ENCODE data around the gene UGT1A5. TPM values are rescaled to one million over a fixed set of nuclear protein-coding genes. Genes with fewer than 3 reads are reported as not detected.

The UGT1A5 gene
- total RNA-seq, 2 experiments from 2014 or later = not detected

GRCh38 chr2:233684640-233685039 is 28.1 kb upstream of the UGT1A5 start:
- Mint-ChIP-seq H3K27ac (no peak overlapping the region), H3K9me3 (no peaks in the 10 kb centered on the region), H3K27me3 (ENCODE audit: low read depth) (peaks cover 3% of the 10 kb centered on the region), H3K36me3 (ENCODE audit: low read depth) (no peaks in the 10 kb centered on the region), H3K4me1 (ENCODE audit: low read depth) (no peaks in the 10 kb centered on the region), H3K4me3 (no peak overlapping the region)
- DNase-seq = no peak
- intact Hi-C loops (cut with micrococcal nuclease) = no loop called here
- CTCF ChIA-PET = no interaction called here

- DNase-seq = no peak
- CTCF ChIA-PET = no interaction called here
- intact Hi-C loops (cut with micrococcal nuclease) = no loop called here
- Mint-ChIP-seq H3K27ac (no peak overlapping the region), H3K36me3 (ENCODE audit: low read depth) (no peaks in the 10 kb centered on the region), H3K4me1 (ENCODE audit: low read depth) (no peaks in the 10 kb centered on the region), H3K27me3 (ENCODE audit: low read depth) (peaks cover 3% of the 10 kb centered on the region), H3K4me3 (no peak overlapping the region), H3K9me3 (no peaks in the 10 kb centered on the region)
Observed at GRCh38 chr2:233686928-233687327, 25.8 kb upstream of the UGT1A5 start.

- no peaks in the 10 kb centered on the region for H3K9me3 Mint-ChIP-seq
- intact Hi-C loops (cut with micrococcal nuclease) = no loop called here
- H3K4me3 Mint-ChIP-seq = no peak overlapping the region
Observed at GRCh38 chr2:233688341-233688740, 24.4 kb upstream of the UGT1A5 start.

GRCh38 chr2:233689031-233689430 is 23.7 kb upstream of the UGT1A5 start:
- Mint-ChIP-seq H3K9me3 (no peaks in the 10 kb centered on the region), H3K4me3 (no peak overlapping the region), H3K27ac (no peak overlapping the region), H3K36me3 (ENCODE audit: low read depth) (no peaks in the 10 kb centered on the region), H3K4me1 (ENCODE audit: low read depth) (no peaks in the 10 kb centered on the region), H3K27me3 (ENCODE audit: low read depth) (peaks cover 3% of the 10 kb centered on the region)
- CTCF ChIA-PET = no interaction called here
- intact Hi-C loops (cut with micrococcal nuclease) = no loop called here
- DNase-seq = no peak

More at GRCh38 chr2:233688341-233688740, 24.4 kb upstream of the UGT1A5 start:
- no peak for DNase-seq
- Mint-ChIP-seq H3K36me3 (ENCODE audit: low read depth) (no peaks in the 10 kb centered on the region), H3K27ac (no peak overlapping the region), H3K4me1 (ENCODE audit: low read depth) (no peaks in the 10 kb centered on the region), H3K27me3 (ENCODE audit: low read depth) (peaks cover 3% of the 10 kb centered on the region)
- CTCF ChIA-PET = no interaction called here

GRCh38 chr2:233689501-233689900 is 23.2 kb upstream of the UGT1A5 start:
- intact Hi-C loops (cut with micrococcal nuclease) = no loop called here
- no peak overlapping the region for H3K27ac Mint-ChIP-seq
- no peaks in the 10 kb centered on the region for H3K4me1 Mint-ChIP-seq (ENCODE audit: low read depth)
- H3K36me3 Mint-ChIP-seq (ENCODE audit: low read depth) = no peaks in the 10 kb centered on the region
- CTCF ChIA-PET = no interaction called here
- peaks cover 3% of the 10 kb centered on the region for H3K27me3 Mint-ChIP-seq (ENCODE audit: low read depth)
- DNase-seq = no peak
- H3K4me3 Mint-ChIP-seq = no peak overlapping the region
- H3K9me3 Mint-ChIP-seq = no peaks in the 10 kb centered on the region

GRCh38 chr2:233690444-233690843 is 22.3 kb upstream of the UGT1A5 start:
- no peaks in the 10 kb centered on the region for H3K9me3 Mint-ChIP-seq
- H3K4me3 Mint-ChIP-seq = no peak overlapping the region
- CTCF ChIA-PET = interaction anchor here (1.2 kb wide), 2 partner anchors 9 to 21 kb away, joined by 4 read pairs; partner anchors contain the start of gene UGT1A7
- no peaks in the 10 kb centered on the region for H3K36me3 Mint-ChIP-seq (ENCODE audit: low read depth)
- H3K4me1 Mint-ChIP-seq (ENCODE audit: low read depth) = no peaks in the 10 kb centered on the region
- peaks cover 3% of the 10 kb centered on the region for H3K27me3 Mint-ChIP-seq (ENCODE audit: low read depth)
- no peak for DNase-seq
- intact Hi-C loops (cut with micrococcal nuclease) = no loop called here
- H3K27ac Mint-ChIP-seq = no peak overlapping the region

GRCh38 chr2:233691443-233692433 is 21.0 kb upstream of the UGT1A5 start:
- CTCF ChIA-PET = interaction anchor here (1.2 kb wide), 2 partner anchors 10 to 19 kb away, joined by 4 read pairs; partner anchors contain the start of gene UGT1A7
- H3K9me3 Mint-ChIP-seq = no peaks in the 10 kb centered on the region
- no peak overlapping the region for H3K4me3 Mint-ChIP-seq
- intact Hi-C loops (cut with micrococcal nuclease) = no loop called here
- H3K27me3 Mint-ChIP-seq (ENCODE audit: low read depth) = peaks cover 3% of the 10 kb centered on the region
- no peak for DNase-seq
- no peaks in the 10 kb centered on the region for H3K36me3 Mint-ChIP-seq (ENCODE audit: low read depth)
- H3K4me1 Mint-ChIP-seq (ENCODE audit: low read depth) = no peaks in the 10 kb centered on the region
- no peak overlapping the region for H3K27ac Mint-ChIP-seq

- peaks cover 3% of the 10 kb centered on the region for H3K27me3 Mint-ChIP-seq (ENCODE audit: low read depth)
- no peaks in the 10 kb centered on the region for H3K4me1 Mint-ChIP-seq (ENCODE audit: low read depth)
- no peak for DNase-seq
- H3K9me3 Mint-ChIP-seq = no peaks in the 10 kb centered on the region
- intact Hi-C loops (cut with micrococcal nuclease) = no loop called here
- no peak within 1 kb of the TSS for H3K27ac Mint-ChIP-seq
- CTCF ChIA-PET = interaction anchor here (0.8 kb wide), 1 partner anchor 33 kb away, joined by 3 read pairs; no protein-coding TSS in a partner anchor
- H3K36me3 Mint-ChIP-seq (ENCODE audit: low read depth) = no peaks in the 10 kb centered on the region
- H3K4me3 Mint-ChIP-seq = no peak within 1 kb of the TSS
Observed at GRCh38 chr2:233692648-233693047, 20.1 kb upstream of the UGT1A5 start, which contains the start of gene UGT1A6. Gene UGT1A6, plus strand, starts transcription at chr2:233692890. Its CDS starts 115 bp downstream, at chr2:233693005.

GRCh38 chr2:233693963-233694362 is 18.7 kb upstream of the UGT1A5 start:
- no peaks in the 10 kb centered on the region for H3K36me3 Mint-ChIP-seq (ENCODE audit: low read depth)
- CTCF ChIA-PET = no interaction called here

GRCh38 chr2:233698740-233699139 is 14.0 kb upstream of the UGT1A5 start:
- Mint-ChIP-seq H3K27me3 (ENCODE audit: low read depth) (no peaks in the 10 kb centered on the region), H3K27ac (no peak overlapping the region), H3K4me3 (no peak overlapping the region), H3K4me1 (ENCODE audit: low read depth) (no peaks in the 10 kb centered on the region), H3K36me3 (ENCODE audit: low read depth) (no peaks in the 10 kb centered on the region), H3K9me3 (no peaks in the 10 kb centered on the region)
- CTCF ChIA-PET = interaction anchor here (1.0 kb wide), 1 partner anchor 12 kb away, joined by 5 read pairs; no protein-coding TSS in a partner anchor
- intact Hi-C loops (cut with micrococcal nuclease) = no loop called here
- no peak for DNase-seq

More at GRCh38 chr2:233693963-233694362, 18.7 kb upstream of the UGT1A5 start:
- no peaks in the 10 kb centered on the region for H3K9me3 Mint-ChIP-seq
- H3K27me3 Mint-ChIP-seq (ENCODE audit: low read depth) = no peaks in the 10 kb centered on the region
- DNase-seq = no peak
- intact Hi-C loops (cut with micrococcal nuclease) = no loop called here
- no peak overlapping the region for H3K27ac Mint-ChIP-seq
- no peak overlapping the region for H3K4me3 Mint-ChIP-seq
- no peaks in the 10 kb centered on the region for H3K4me1 Mint-ChIP-seq (ENCODE audit: low read depth)

- H3K4me3 Mint-ChIP-seq = no peak overlapping the region
- H3K27me3 Mint-ChIP-seq (ENCODE audit: low read depth) = no peaks in the 10 kb centered on the region
- CTCF ChIA-PET = interaction anchor here (1.0 kb wide), 1 partner anchor 11 kb away, joined by 5 read pairs; no protein-coding TSS in a partner anchor
Observed at GRCh38 chr2:233699424-233700027, 13.2 kb upstream of the UGT1A5 start.

GRCh38 chr2:233700028-233700635 is 12.6 kb upstream of the UGT1A5 start:
- CTCF ChIA-PET = interaction anchor here (1.0 kb wide), 1 partner anchor 11 kb away, joined by 5 read pairs; no protein-coding TSS in a partner anchor
- DNase-seq = no peak
- Mint-ChIP-seq H3K9me3 (no peaks in the 10 kb centered on the region), H3K36me3 (ENCODE audit: low read depth) (no peaks in the 10 kb centered on the region), H3K27ac (no peak overlapping the region), H3K27me3 (ENCODE audit: low read depth) (no peaks in the 10 kb centered on the region), H3K4me3 (no peak overlapping the region), H3K4me1 (ENCODE audit: low read depth) (no peaks in the 10 kb centered on the region)
- intact Hi-C loops (cut with micrococcal nuclease) = no loop called here

More at GRCh38 chr2:233699424-233700027, 13.2 kb upstream of the UGT1A5 start:
- H3K36me3 Mint-ChIP-seq (ENCODE audit: low read depth) = no peaks in the 10 kb centered on the region
- H3K9me3 Mint-ChIP-seq = no peaks in the 10 kb centered on the region
- no peak for DNase-seq
- no peaks in the 10 kb centered on the region for H3K4me1 Mint-ChIP-seq (ENCODE audit: low read depth)
- no peak overlapping the region for H3K27ac Mint-ChIP-seq
- intact Hi-C loops (cut with micrococcal nuclease) = no loop called here
